GM23338 (cell line): Measurements from ENCODE around the gene TRIOBP.

Experiments
- CREB1 ChIP-seq: fragments of 250-450 bp; sonication (Bioruptor Pico); IDR thresholded peaks from 2 replicates; pipeline ENCODE4 v1.5.0; 2020; ENCODE audit warnings: low read depth, mild to moderate bottlenecking, moderate library complexity
- EZH2 ChIP-seq: fragments of 200-600 bp; sonication (generic); IDR thresholded peaks from one replicate; pipeline ENCODE4 v1.8.0; 2017; ENCODE audit warnings: antibody characterized with exemption, mild to moderate bottlenecking, low read depth; ENCODE audit not compliant: unreplicated experiment
- EZH2phosphoT487 ChIP-seq: fragments of 200-600 bp; sonication (generic); IDR thresholded peaks from one replicate; pipeline ENCODE4 v1.8.1; 2018; ENCODE audit warnings: antibody characterized with exemption; ENCODE audit not compliant: unreplicated experiment
- JUNB ChIP-seq: IDR thresholded peaks from one replicate; pipeline ENCODE4 v1.6.1; 2016; ENCODE audit warnings: antibody characterized with exemption; ENCODE audit not compliant: unreplicated experiment
- POLR2AphosphoS5 ChIP-seq: IDR thresholded peaks from 2 replicates; pipeline ENCODE4 v1.6.1; 2016; ENCODE audit warnings: antibody characterized with exemption, low read depth
- ZNF114 ChIP-seq: fragments of 250-450 bp; sonication (Bioruptor Pico); IDR thresholded peaks from 2 replicates; pipeline ENCODE4 v1.5.0; 2020; ENCODE audit warnings: mild to moderate bottlenecking, moderate library complexity
- ZNF462 ChIP-seq: fragments of 250-450 bp; sonication (Bioruptor Pico); IDR thresholded peaks from 2 replicates; pipeline ENCODE4 v1.5.0; 2020; ENCODE audit warnings: mild to moderate bottlenecking, moderate library complexity
- TF ChIP-seq, protein P1 (sequence below), 2 experiments: fragments of 200-600 bp in 1 of 2; sonication (generic) in 1 of 2; conservative IDR thresholded peaks; 2 replicates each; pipeline versions ENCODE4 v1.5.1 to v1.6.1; 2016 to 2017; ENCODE audit warnings: antibody characterized with exemption in 2 of 2, low read depth in 2 of 2, mild to moderate bottlenecking in 2 of 2, moderate library complexity in 1 of 2
- TF ChIP-seq, protein P2 (sequence below): IDR thresholded peaks from one replicate; pipeline ENCODE4 v1.6.1; 2018; ENCODE audit warnings: antibody characterized with exemption; ENCODE audit not compliant: unreplicated experiment

DNA sequence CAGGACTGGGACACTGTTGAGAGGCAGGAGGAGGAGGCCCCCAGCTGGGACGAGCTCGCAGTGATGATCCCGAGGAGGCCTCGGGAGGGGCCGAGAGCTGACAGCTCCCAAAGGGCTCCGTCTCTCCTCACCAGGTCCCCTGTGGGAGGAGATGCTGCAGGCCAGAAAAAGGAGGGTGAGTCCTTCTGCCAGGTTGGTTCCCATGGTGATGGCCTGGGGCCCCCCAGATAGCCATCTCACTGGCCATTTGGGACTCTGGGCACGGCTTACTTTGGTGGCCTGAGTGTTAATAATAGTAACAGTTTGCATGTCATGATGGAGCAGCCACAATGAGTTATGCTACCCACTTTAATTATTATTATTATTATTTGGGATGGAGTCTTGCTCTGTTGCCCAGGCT is 18.9 kb downstream of the TRIOBP start:
- TF ChIP-seq POLR2AphosphoS5 (no peak), EZH2 (no peak), ZNF114 (no peak), EZH2phosphoT487 (no peak), CREB1 (no peak), JUNB (no peak), ZNF462 (CRISPR knock-in tag) (no peak)
- TF ChIP-seq, protein P1, sequence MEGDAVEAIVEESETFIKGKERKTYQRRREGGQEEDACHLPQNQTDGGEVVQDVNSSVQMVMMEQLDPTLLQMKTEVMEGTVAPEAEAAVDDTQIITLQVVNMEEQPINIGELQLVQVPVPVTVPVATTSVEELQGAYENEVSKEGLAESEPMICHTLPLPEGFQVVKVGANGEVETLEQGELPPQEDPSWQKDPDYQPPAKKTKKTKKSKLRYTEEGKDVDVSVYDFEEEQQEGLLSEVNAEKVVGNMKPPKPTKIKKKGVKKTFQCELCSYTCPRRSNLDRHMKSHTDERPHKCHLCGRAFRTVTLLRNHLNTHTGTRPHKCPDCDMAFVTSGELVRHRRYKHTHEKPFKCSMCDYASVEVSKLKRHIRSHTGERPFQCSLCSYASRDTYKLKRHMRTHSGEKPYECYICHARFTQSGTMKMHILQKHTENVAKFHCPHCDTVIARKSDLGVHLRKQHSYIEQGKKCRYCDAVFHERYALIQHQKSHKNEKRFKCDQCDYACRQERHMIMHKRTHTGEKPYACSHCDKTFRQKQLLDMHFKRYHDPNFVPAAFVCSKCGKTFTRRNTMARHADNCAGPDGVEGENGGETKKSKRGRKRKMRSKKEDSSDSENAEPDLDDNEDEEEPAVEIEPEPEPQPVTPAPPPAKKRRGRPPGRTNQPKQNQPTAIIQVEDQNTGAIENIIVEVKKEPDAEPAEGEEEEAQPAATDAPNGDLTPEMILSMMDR (conservative IDR thresholded peaks at IDR 0.05; ENCODE audit: low read depth in 2 of 2) = no peak
- TF ChIP-seq, protein P2, sequence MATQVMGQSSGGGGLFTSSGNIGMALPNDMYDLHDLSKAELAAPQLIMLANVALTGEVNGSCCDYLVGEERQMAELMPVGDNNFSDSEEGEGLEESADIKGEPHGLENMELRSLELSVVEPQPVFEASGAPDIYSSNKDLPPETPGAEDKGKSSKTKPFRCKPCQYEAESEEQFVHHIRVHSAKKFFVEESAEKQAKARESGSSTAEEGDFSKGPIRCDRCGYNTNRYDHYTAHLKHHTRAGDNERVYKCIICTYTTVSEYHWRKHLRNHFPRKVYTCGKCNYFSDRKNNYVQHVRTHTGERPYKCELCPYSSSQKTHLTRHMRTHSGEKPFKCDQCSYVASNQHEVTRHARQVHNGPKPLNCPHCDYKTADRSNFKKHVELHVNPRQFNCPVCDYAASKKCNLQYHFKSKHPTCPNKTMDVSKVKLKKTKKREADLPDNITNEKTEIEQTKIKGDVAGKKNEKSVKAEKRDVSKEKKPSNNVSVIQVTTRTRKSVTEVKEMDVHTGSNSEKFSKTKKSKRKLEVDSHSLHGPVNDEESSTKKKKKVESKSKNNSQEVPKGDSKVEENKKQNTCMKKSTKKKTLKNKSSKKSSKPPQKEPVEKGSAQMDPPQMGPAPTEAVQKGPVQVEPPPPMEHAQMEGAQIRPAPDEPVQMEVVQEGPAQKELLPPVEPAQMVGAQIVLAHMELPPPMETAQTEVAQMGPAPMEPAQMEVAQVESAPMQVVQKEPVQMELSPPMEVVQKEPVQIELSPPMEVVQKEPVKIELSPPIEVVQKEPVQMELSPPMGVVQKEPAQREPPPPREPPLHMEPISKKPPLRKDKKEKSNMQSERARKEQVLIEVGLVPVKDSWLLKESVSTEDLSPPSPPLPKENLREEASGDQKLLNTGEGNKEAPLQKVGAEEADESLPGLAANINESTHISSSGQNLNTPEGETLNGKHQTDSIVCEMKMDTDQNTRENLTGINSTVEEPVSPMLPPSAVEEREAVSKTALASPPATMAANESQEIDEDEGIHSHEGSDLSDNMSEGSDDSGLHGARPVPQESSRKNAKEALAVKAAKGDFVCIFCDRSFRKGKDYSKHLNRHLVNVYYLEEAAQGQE = no peak
